ENCODE results near the gene KRTAP24-1.

Gene KRTAP24-1

DNA sequence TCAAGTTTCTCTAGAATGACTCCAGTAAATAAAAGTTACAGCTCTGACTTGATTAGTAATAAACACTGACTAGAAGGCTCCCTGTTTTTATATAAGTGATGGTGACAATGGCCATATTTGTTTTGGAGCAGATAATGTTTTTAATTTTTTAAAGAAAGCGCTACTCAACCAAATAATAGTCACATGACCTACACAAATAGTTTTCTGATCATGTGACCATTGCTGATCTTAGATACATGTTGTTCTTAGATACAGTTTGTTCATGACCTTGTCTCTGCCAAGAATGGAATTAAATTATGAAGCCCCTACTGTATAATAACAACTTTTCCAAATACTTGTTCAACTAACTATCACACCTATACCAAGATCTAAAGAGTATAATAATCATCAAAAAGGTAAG, 44.6 kb downstream of the KRTAP24-1 start:
- no peak overlapping the region for H3K27ac ChIP-seq
- DNase-seq (ENCODE audit: low read depth, low spot score) = no peak

DNA sequence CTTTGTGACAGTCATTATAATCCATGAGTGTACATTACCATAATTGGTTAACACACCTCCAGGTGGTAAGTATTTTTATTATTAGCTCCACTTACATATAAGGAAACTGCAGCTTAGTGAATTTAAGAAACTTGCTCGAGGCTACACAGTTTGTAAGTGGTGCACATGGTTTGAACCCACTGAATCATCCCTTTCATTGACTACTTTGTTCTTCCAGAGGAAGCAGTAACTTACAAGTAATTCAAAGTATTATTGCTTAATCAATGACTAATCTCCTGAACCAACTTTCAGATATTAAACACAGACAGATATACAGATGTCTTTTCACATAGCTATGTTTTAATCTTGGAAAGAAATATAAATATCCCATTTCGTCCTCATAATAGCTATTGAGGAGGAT, 48.1 kb downstream of the KRTAP24-1 start:
- H3K27ac ChIP-seq = peak overlapping the region; percentile 32
- peak; percentile 98 for DNase-seq (ENCODE audit: low read depth, low spot score)

DNA sequence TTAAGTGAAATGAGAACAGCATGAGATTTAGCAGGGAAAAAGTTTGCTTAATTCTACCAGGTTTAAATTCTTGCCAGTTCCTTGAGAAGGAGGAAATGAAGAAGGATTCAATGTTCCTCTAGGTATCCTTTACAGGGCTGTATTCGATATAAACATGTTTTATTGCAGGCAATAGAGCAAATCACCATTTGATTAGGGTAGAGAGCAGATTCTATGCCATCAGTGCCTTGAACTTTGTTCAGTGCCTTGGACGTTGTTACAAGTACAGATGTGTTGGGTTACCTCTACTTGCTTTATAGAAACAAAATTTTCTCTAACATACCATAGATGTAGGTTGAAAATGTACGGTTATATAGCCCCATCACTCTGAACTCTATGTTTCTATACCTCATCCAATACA, 48.7 kb downstream of the KRTAP24-1 start:
- H3K27ac ChIP-seq = no peak overlapping the region
- no peak for DNase-seq (ENCODE audit: low read depth, low spot score)

DNA sequence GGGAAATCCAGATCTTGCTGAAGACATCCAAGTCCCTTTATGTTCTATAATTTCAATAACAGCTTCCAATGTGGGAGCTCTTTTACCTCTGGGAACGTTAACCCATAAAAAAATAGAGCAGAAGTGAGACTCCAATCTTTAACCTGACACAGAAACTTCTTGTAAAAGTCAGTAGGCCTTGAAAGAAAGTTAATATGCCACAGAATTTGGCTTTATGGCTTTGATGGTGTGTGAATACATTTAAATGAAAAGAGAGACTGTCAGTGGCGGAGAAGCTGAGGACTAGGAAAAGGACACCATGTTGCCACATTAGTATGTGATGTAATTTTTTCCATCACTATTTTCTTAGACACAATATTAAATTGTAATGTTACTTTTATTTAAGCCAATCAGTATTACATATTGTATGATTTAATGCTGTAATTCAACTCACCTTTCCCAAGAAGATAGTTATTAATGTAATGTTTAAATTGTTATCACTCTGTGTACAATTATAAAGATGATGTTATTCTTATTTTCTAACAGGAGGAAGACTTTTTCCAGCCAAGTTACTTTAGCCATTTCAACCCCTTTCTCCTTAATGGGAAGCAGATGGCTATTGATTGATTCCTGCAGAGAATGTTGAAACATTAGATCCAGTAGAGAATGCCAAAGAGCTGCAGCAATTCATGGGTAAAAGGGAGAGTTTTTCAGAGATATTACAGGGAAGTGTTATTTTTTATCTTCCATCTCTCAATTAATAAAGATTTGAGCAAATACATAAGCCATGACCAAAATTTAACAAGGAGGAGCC, 49.3 kb downstream of the KRTAP24-1 start:
- no peak overlapping the region for H3K27ac ChIP-seq
- DNase-seq (ENCODE audit: low read depth, low spot score) = no peak

DNA sequence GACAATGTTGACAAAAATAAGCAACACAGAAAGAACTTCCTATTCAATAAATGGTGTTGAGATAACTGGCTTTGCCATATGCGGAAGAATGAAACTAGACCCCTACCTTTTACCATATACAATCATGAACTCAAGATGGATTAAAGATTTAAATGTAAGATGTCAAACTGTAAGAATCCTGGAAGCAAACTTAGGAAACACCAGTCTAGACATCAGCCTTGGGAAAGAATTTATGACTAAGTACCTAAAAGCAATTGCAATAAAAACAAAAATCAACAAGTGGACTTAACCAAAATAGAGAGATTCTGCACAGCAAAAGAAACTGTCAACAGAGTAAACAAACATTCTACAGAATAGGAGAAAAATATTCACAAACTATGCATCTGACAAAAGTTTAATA, 50.7 kb downstream of the KRTAP24-1 start:
- DNase-seq (ENCODE audit: low read depth, low spot score) = no peak
- H3K27ac ChIP-seq = no peak overlapping the region
